Measurements from ENCODE around the gene FGFR2. TPM values are rescaled to one million over a fixed set of nuclear protein-coding genes. Genes with fewer than 3 reads are reported as not detected.

FGFR2 gene
- total and polyA plus RNA-seq, 2 of the 4 experiments (the other 2 are of a cell fraction), result not detected

- Histone ChIP-seq H4K20me1 (ENCODE audit: insufficient read depth, low read length) (no peaks in the 10 kb centered on the region), H3K4me3 (ENCODE audit: insufficient read depth, low read depth, low read length) (no peak overlapping the region), H2BK20ac (ENCODE audit: low read depth, low read length) (no peak overlapping the region), H3K4me1 (ENCODE audit: control insufficient read depth, insufficient read depth, low read length) (no peaks in the 10 kb centered on the region), H3K4ac (ENCODE audit: low read depth, low read length) (no peak overlapping the region), H2AK9ac (replicated peaks; ENCODE audit: low read depth, low read length, poor library complexity) (no peak overlapping the region), H3K56ac (ENCODE audit: extremely low read depth, insufficient read depth, low read length) (no peak overlapping the region), H3K4me2 (ENCODE audit: low read depth, low read length) (no peak overlapping the region), H2BK15ac (ENCODE audit: low read depth, low read length) (no peak overlapping the region), H2BK120ac (ENCODE audit: low read depth, low read length) (no peak overlapping the region), H4K8ac (ENCODE audit: low read depth in 2 of 2, low read length in 2 of 2) (no peak overlapping the region), H3K9me3 (ENCODE audit: control insufficient read depth, insufficient read depth, low read length) (peaks cover 21% of the 10 kb centered on the region), H3K27ac (ENCODE audit: insufficient read depth, low read length) (no peak overlapping the region), H3K23ac (ENCODE audit: low read depth, low read length) (no peak overlapping the region), H3K79me1 (ENCODE audit: low read depth in 1 of 2, low read length in 2 of 2) (no peaks in the 10 kb centered on the region), H4K91ac (ENCODE audit: insufficient read depth, low read depth, low read length) (no peak overlapping the region), H2AK5ac (ENCODE audit: low read depth, low read length) (no peak overlapping the region), H4K5ac (ENCODE audit: low read depth, low read length) (no peak overlapping the region), H3K9me1 (ENCODE audit: insufficient read depth, low read length) (no peaks in the 10 kb centered on the region), H3K14ac (replicated peaks; ENCODE audit: low read depth, low read length) (no peak overlapping the region), H3K9ac (ENCODE audit: low read depth, low read length) (no peak overlapping the region), H3K18ac (ENCODE audit: low read depth, low read length) (no peak overlapping the region), H2AFZ (replicated peaks; ENCODE audit: low read length, poor library complexity) (no peak overlapping the region), H2BK5ac (ENCODE audit: low read depth, low read length, poor library complexity, severe bottlenecking) (no peak overlapping the region), H3K36me3 (ENCODE audit: control insufficient read depth, insufficient read depth, low read length) (no peaks in the 10 kb centered on the region), H3K27me3 (ENCODE audit: control insufficient read depth, insufficient read depth, low read length) (no peaks in the 10 kb centered on the region)
- ChIA-PET POLR2A (ENCODE audit: unreplicated experiment) (no interaction called here), CTCF (no interaction called here)
- BruUV-seq (replicated peaks), result no TSS peak
- no peak for TF ChIP-seq MXI1 (IDR thresholded peaks at IDR 0.05; ENCODE audit: borderline replicate concordance, low read depth, low read length)
- TF ChIP-seq POLR2A (IDR thresholded peaks at IDR 0.05; ENCODE audit: low read depth, low read length), result no peak
- no peak for TF ChIP-seq NFE2L2 (IDR thresholded peaks at IDR 0.05; ENCODE audit: low read depth, low read length)
- no peak for TF ChIP-seq ELK1 (IDR thresholded peaks at IDR 0.05; ENCODE audit: borderline replicate concordance, low read depth, low read length)
- no peak for TF ChIP-seq CHD1 (IDR thresholded peaks at IDR 0.05; ENCODE audit: low read depth, low read length)
- no peak for TF ChIP-seq FOS (IDR thresholded peaks at IDR 0.05; ENCODE audit: low read depth, low read length)
- no peak for TF ChIP-seq USF2 (IDR thresholded peaks at IDR 0.05; ENCODE audit: low read depth, low read length)
- no peak for TF ChIP-seq MAFK (IDR thresholded peaks at IDR 0.05; ENCODE audit: low read depth, low read length)
- no peak for TF ChIP-seq RAD21 (IDR thresholded peaks at IDR 0.05; ENCODE audit: low read length)
- no peak for TF ChIP-seq RCOR1 (IDR thresholded peaks at IDR 0.05; ENCODE audit: insufficient replicate concordance, low read length)
- no peak for TF ChIP-seq CEBPB (IDR thresholded peaks at IDR 0.05; ENCODE audit: low read depth, low read length)
- no peak for TF ChIP-seq MAZ (IDR thresholded peaks at IDR 0.05; ENCODE audit: borderline replicate concordance, low read depth, low read length)
- DNase-seq (no peak), ATAC-seq (ENCODE audit: low read depth) (no peak)
- no CpG with 5 or more reads among the region's 5 CpGs for WGBS, 2 experiments (ENCODE audit: extremely low coverage in 2 of 2, insufficient read length in 1 of 2)
- dilution Hi-C loops (cut with HindIII; ENCODE audit: low sequenced_read_pairs, unreplicated experiment) (no loop called here), in situ Hi-C loops (cut with MboI; ENCODE audit: low sequenced_read_pairs) (no loop called here), intact Hi-C loops (cut with micrococcal nuclease) (no loop called here)
Measured at GRCh38 chr10:121442086-121442935, 155.9 kb downstream of the FGFR2 start.

All from IMR-90 (cell line).